NCI-H1417 (cell line): ENCODE data around the gene CMIP.

Experiments
- DNase-seq, 3 experiments: peaks; one replicate each; lab custom pipeline; 2025; lab: John Stamatoyannopoulos, UW

Gene CMIP

GRCh38 chr16:81462683-81463082 lies 18.1 kb downstream of the CMIP start:
- no peak for DNase-seq

GRCh38 chr16:81463296-81463890 lies 18.8 kb downstream of the CMIP start:
- no peak for DNase-seq

DNA sequence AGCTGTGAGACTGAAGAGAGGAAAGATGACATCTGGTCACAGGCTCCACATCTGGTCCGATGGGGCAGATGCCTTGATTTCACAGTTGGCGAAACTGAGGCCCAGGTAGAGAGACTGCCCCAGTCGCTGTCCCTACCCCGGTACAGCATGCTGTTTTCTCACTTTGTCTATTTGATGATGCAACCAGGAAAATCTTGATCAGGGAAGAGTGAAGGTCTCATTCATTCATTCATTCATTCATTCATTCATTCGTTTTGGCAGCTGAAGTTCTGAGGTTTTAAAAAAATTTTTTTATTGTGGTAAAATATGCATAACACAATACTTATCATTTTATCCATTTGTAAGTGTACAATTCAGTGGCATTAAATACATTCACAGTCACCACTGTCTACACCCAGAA lies 19.7 kb downstream of the CMIP start:
- no peak for DNase-seq

DNA sequence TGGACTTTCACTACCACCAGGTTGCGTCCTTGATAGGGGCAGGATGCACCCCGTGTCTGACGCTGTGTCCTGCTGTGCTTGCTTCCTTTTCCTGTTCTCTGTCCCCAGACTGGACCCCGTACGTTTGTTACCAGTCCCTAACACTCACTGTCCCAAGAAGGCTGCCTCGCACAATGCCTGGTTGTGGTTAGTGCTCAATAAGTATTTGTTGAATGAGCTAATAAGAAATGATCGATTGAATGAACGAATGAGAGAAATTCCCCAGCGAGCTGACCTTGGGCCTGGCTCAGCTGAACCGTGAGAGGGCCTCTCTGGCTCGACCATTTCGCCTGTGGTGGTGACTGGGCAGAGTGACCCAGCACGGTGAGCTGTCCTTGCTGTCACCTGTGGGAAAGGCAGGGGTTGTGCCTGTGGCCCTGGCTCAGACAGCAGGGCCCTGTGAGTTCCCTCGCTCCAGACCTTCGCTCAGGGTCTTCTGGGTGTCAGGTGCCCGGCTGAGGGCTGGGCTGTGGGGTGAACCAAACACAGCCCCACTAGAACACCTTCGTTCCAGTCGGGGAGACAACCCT lies 20.9 kb downstream of the CMIP start:
- DNase-seq = no peak

GRCh38 chr16:81466356-81466980 lies 21.9 kb downstream of the CMIP start:
- no peak for DNase-seq

DNA sequence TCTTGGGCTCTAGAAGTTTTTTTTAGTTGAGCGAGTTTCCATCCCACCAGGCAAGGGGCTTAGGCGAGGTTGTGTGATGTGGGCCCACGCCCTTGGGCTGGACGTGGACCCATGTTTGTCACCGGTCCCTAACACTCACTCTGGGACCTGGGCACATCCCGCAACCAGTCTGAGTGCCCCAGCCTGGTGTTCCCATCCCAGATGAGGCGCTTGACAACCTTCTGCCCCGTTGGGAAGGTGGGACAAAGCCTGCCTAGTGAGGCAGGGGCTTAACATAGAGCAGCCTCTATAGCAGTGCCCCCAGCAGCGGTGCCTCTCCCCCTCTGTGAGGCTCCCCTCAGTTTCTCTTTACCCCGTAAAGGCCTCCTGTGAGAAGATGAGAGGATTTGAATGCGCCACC lies 22.5 kb downstream of the CMIP start:
- DNase-seq = no peak

DNA sequence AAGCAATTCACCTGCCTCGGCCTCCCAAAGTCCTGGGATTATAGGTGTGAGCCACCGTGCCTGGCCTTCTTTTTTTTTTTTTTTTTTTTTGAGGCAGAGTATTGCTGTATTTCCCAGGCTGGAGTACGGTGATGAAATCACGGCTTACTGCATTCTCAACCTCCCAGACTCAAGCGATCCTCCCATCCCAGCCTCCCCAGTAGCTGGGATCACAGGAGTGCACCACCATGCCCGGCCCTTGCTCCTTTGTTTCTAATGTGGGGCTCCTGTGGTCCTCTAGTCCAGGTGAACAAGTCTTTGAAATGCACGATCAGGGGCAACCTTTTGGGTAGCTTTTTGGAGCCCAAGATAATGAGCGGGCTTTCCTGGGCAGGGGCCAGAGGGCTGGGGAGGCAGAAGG lies 23.2 kb downstream of the CMIP start:
- DNase-seq = no peak

GRCh38 chr16:81468269-81468902 lies 23.8 kb downstream of the CMIP start:
- no peak for DNase-seq

DNA sequence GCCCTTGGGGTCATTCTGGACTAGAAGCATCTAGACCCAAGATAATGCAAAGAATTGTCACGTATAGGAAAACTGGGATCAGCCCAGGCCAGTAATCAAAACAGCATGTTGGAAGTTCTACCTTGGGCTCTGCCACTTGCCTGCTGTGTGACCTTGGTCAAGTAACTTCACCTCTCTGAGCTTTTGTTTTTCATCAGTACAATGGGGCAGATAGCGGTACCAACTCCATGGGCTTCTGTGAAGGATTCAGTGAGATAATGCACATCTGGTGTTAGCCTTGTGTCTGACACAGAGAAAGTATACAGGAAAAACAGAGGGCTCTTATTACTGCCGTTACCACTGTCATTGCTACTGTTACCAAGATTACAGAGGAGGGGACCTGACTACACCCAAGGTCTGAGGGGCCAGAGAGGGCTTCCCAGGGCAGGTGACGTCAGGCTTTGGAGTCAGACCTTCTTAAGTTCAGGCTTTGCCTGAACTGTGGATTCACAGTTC lies 24.6 kb downstream of the CMIP start:
- DNase-seq = no peak

DNA sequence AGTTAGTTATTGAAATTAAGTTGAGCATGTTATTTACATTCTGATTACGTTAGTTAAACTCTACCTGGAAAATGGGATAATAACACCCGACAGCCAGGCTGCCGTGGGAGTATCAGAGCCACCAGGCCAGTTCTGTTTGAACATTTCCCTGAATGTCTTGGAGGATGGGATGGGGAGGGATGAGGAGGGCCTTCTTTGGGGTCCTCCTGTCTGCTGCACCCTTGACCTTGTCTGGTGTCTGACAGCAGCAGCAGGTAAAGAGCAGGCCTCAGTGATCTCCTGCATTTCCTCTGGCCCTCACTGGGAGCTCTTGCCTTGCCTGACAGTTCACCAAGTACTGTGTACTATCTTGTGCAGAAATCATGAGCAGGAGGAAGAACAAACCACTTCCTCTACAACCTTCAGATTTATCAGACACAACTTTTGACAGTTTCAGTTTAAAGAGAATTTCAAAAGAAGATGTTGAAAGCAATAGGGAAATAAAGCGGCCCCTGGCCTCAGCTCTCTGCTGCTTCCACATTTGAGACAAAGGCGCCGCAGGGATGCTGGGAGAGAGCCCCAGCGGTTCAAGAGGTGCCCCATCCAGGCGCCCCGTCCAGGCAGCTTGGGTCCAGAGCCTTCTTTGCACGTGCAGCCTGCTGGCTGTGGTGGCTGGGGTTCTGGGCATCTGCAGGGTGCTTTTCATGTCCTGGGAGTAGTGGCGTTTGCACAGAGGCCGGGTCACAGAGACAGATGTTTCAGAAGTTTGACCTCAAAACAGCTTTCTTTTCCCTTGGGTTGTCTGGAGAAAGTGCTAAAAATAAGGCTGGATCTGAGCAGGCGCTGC lies 25.3 kb downstream of the CMIP start:
- DNase-seq = no peak

- DNase-seq = no peak
These were observed 26.4 kb downstream of the CMIP start for GRCh38 chr16:81470796-81471636.

- DNase-seq = no peak
These were observed 27.3 kb downstream of the CMIP start for GRCh38 chr16:81471882-81472281.

- no peak for DNase-seq
These were observed 27.8 kb downstream of the CMIP start for GRCh38 chr16:81472391-81472790.

- no peak for DNase-seq
These were observed 28.5 kb downstream of the CMIP start for GRCh38 chr16:81473066-81473488.

DNA sequence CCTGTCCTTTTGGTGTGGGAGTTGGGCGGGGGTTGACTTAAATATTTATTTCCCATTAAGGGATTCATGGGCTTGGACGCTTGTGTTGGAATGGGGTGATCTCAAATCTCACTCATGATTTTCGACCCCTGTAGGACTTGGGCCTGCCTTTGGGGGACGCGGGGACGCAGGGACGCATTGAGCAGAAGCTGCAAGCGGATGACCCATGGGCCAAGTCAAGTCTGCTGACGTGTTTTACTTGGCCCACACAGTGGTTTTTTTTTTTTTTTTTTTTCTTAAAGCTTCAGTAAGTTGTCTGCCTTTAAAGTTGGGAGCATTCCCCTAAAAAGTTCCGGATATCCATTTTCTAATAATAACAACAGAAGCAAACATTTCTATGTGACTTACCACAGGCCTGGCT lies 28.9 kb downstream of the CMIP start:
- no peak for DNase-seq

DNA sequence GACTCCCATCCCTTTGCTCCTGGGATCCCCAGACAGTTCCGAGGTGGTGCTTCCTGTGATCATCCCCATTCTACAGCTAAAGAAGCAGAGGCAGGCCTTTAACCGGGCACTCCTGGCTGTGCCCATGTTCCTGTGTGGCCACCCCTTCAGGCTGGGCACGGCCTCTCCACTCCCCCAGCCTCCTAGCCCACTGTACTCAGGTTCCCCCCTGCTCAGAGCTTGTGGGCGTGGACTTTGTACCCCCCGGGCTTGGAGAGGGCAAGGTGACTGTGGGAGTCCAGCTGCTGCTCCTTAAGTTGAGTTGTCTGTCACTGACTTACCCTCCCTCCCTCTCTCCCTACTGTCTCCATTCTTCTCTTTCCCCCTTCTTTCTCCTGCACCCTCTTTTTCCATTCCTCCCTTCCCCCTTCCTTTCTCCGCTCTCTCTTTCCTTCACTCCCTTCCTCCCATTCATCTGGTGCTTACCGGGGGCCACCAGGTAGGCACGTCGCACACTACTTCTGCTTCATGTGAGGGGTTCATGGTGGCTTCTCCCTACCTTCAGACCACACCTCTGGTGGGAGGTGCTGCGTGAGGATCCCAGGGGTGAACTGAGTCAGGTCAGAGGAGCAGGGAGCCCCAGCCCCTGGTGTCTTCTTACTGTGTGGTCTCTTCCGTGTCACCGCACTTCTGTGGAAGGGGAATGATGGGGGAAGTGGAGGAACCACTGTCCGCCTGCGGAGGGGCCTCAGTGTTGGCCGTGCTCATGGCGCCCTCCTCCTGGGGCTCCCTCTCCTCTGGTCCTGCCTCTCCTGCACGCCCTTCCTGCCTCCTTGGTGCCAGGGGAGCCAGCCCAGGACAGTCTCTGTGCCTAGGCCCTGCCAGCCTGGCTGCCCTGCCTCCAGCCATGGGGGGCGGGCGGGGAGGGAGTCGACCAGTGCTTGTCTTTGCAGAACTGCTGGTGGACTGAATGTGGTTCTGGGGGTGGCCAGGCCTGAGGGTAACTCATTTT lies 29.7 kb downstream of the CMIP start:
- no peak for DNase-seq

DNA sequence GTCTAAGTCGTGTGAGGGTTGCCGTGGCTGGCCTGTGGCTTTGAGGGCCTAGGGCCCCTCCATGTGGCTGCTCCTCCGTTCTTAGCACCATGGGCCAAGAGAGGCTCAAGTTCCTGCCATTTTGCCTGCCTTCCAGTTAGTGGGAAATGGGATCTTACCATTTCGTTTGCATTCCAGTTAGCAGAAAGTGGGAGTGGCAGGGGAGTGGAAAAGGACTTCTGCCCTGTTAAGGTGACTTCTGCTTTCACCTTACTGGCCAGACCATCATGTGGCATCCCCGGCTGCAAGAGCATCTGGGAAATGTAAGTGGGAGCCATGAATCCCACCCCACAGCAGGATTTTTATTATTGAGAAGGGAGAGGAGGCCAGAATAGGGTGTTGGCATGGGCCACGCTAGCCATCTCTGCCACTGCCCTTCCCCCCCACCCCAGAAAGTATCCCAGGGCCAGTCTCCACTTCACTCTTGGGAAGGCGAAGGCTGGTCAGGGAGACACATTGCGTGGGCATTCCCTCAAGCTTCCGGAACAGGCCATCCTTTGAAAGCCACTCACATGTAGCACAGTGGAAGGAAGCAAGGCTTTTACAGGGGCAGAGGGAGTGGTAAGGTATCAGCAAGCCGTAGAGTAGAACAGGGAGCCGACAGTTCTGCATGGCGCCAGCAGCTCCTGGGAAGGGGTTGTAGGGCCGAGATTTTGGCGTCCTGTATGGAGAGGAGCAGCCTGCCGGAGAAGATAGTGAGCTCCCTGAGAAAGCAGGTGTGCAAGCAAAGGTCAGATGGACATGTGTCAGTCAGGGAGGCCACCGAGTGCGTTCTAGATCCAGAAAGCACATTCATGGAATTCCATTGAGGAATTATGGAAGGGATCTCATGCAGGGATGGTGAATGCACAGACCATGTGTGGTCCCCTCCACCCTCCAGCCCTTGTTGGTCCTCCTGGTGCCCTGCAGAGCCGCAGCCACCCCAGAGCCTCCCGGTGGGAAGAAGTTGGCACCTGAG lies 33.4 kb downstream of the CMIP start:
- no peak for DNase-seq

DNA sequence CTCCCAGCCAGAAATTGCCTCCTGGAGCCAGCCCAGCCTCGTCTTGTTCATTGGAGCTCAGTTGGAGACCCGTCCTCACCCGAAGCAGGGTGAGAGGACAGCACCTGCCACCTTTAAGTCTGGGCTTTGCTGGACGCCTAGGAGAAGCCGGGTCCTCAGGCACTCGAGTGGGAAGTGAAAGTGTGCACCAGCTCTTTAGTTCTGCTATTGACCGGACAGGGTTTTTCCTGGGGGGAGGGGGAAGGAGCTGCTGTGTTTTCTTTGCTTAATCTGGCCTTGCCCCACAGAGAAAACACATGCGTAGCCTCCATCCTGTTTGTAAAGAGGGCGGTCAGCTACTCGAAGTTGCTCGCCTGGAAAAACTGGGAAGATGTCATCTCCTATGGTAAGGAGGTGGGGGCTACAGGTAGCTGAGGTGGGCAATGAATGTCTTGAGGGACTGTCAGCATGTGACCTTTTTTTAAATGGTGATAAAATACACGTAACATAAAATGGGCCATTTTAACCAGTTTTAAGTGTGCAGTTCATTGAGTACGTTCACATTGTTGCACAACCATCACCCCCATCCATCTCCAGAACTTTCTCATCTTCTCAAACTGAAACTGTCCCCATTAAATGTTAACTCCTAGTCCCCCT lies 34.4 kb downstream of the CMIP start:
- DNase-seq = no peak
